A549 (cell line): ENCODE data around the gene UNC79.

ENCODE experiments used
- CEBPB ChIP-seq, 2 experiments: fragments of >200 bp in 1 of 2; sonication (Bioruptor Twin) in 1 of 2; formaldehyde crosslinking in 1 of 2; IDR thresholded peaks; 2 replicates each; pipeline ENCODE4 v1.6.1; 2012 to 2016
- CTCF ChIP-seq: fragments of >200 bp; sonication (Bioruptor Twin); formaldehyde crosslinking; IDR thresholded peaks from 3 replicates; pipeline ENCODE4 v1.5.1; 2016
- JUN ChIP-seq, 2 experiments: fragments of >200 bp; sonication (Bioruptor Twin); formaldehyde crosslinking; IDR thresholded peaks; 2 replicates in 1 of 2; 3 replicates in 1 of 2; pipeline ENCODE4 v1.6.1; 2016 to 2017
- JUNB ChIP-seq: fragments of >200 bp; sonication (Bioruptor Twin); formaldehyde crosslinking; IDR thresholded peaks from 2 replicates; pipeline ENCODE4 v1.6.1; 2016
- KDM1A ChIP-seq: fragments of 200-600 bp; sonication (generic); IDR thresholded peaks from 2 replicates; pipeline ENCODE4 v1.6.1; 2016; ENCODE audit warnings: low read depth, mild to moderate bottlenecking
- POLR2A ChIP-seq: IDR thresholded peaks from 2 replicates; pipeline ENCODE4 v1.6.1; 2012; ENCODE audit warnings: mild to moderate bottlenecking, low read length
- RAD21 ChIP-seq, 2 experiments: fragments of >200 bp in 1 of 2; sonication (Bioruptor Twin) in 1 of 2; formaldehyde crosslinking in 1 of 2; IDR thresholded peaks in 1 of 2; conservative IDR thresholded peaks in 1 of 2; 2 replicates in 1 of 2; 3 replicates in 1 of 2; pipeline ENCODE4 v1.6.1; 2012 to 2018; ENCODE audit warnings: inconsistent platforms in 1 of 2
- RFX5 ChIP-seq: fragments of 450-650 bp; IDR thresholded peaks from 2 replicates; pipeline ENCODE4 v1.7.1; 2014; ENCODE audit warnings: antibody characterized with exemption, mild to moderate bottlenecking, moderate library complexity
- TF ChIP-seq, protein P1 (sequence below): IDR thresholded peaks from 2 replicates; pipeline ENCODE4 v1.6.1; 2012

DNA sequence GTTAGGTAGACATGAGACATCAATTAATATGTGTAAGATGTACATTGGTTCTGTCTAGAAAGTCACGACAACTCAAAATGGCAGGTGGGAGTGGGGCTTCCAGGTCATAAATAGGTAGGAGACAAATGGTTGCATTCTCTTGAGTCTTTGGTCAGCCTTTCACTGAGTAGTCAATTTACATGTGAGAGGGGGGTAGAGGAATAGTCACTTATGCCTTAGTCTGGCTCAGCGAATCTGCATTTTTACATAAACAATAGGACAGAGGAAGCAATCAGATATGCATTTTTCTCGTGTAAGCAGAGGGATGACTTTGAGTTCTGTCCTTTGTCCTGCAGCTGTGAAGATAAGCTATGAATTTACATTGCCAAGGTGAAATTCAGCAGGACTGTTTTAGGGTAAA lies 27.8 kb upstream of the UNC79 start:
- TF ChIP-seq KDM1A = no peak
- no peak for TF ChIP-seq CTCF
- no peak for TF ChIP-seq JUNB
- no peak for TF ChIP-seq CEBPB (IDR thresholded peaks at IDR 0.05)
- no peak for TF ChIP-seq RFX5
- TF ChIP-seq, protein P1, sequence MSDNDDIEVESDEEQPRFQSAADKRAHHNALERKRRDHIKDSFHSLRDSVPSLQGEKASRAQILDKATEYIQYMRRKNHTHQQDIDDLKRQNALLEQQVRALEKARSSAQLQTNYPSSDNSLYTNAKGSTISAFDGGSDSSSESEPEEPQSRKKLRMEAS = no peak
- no peak for TF ChIP-seq POLR2A
- no peak for TF ChIP-seq JUN (IDR thresholded peaks at IDR 0.05)
- no peak for TF ChIP-seq RAD21 (conservative IDR thresholded peaks at IDR 0.05 in 1 of 2, IDR thresholded peaks at IDR 0.05 in 1 of 2)
